Stimulated activated CD4-positive, alpha-beta T cell treated with anti-CD3 and anti-CD28 coated beads, Interleukin-4, amount 100 ng/mL, for 1 hour (primary cell): ENCODE results near the gene VILL.
"Not testable (repeated sequence)": the region's sequence is repeated elsewhere in the genome, so short reads cannot be mapped to it uniquely, and the experiment has no call there.

ENCODE experiments used
- DNase-seq: peaks from one replicate; pipeline ENCODE4 v3.0.0-alpha.2; 2020

Gene VILL

GRCh38 chr3:37987315-37987697, 3.3 kb upstream of the VILL start:
- no peak for DNase-seq

GRCh38 chr3:37987751-37988179, 2.8 kb upstream of the VILL start:
- no peak for DNase-seq

- not testable (repeated sequence) for DNase-seq
These were observed 2.2 kb upstream of the VILL start for GRCh38 chr3:37988376-37988775.

- DNase-seq, result no peak
These were observed 1.6 kb upstream of the VILL start for GRCh38 chr3:37988931-37989525.

- no peak for DNase-seq
These were observed 635 bp upstream of the VILL start for GRCh38 chr3:37989821-37990480.

- DNase-seq, result no peak
These were observed 523 bp downstream of the VILL start for GRCh38 chr3:37991109-37991508.

- DNase-seq, result no peak
These were observed 1.2 kb downstream of the VILL start for GRCh38 chr3:37991823-37992222.

- no peak for DNase-seq
These were observed 1.9 kb downstream of the VILL start for GRCh38 chr3:37992271-37993066.

- DNase-seq, result no peak
These were observed 2.5 kb downstream of the VILL start for GRCh38 chr3:37993067-37993455.

- no peak for DNase-seq
These were observed 2.9 kb downstream of the VILL start for GRCh38 chr3:37993460-37993819.

- peak; percentile 70 for DNase-seq
These were observed 3.4 kb downstream of the VILL start for GRCh38 chr3:37993820-37994638.

GRCh38 chr3:37994639-37994972, 4.0 kb downstream of the VILL start:
- DNase-seq, result no peak

- no peak for DNase-seq
These were observed 5.4 kb downstream of the VILL start for GRCh38 chr3:37995652-37996641.

- peak; percentile 82 for DNase-seq
These were observed 6.3 kb downstream of the VILL start for GRCh38 chr3:37996785-37997301.

- DNase-seq, result no peak
These were observed 6.8 kb downstream of the VILL start for GRCh38 chr3:37997342-37997741.

- no peak for DNase-seq
These were observed 7.3 kb downstream of the VILL start for GRCh38 chr3:37997791-37998370.

GRCh38 chr3:37999836-38000235, 9.2 kb downstream of the VILL start:
- DNase-seq, result no peak

GRCh38 chr3:38000242-38000916, 9.8 kb downstream of the VILL start:
- DNase-seq, result no peak

GRCh38 chr3:38000965-38001455, 10.4 kb downstream of the VILL start:
- no peak for DNase-seq

GRCh38 chr3:38001456-38002081, 11.0 kb downstream of the VILL start:
- DNase-seq, result no peak
